Measurements from ENCODE around the gene RIMBP2.

Gene RIMBP2

DNA sequence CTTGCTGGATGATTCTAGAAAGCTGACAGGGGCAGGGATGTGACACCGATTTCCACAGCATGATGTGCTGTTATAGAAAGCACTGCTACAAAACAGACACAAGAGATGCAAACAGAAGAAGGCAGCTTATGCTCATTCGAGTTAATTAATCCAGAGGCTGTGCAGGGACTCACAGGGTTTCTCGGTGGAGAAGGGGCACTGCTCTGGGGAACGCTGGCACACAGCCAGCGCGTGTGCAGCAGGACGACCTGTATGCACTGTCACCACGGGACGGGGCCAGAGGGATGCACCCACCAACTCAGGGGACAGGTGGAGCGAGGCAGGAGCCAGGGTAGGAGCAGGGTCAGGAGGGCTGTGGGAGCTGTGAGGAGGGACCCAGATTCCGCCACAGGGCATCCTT is 143.5 kb downstream of the RIMBP2 start:
- ATAC-seq = no peak
- no peak for DNase-seq
- Mint-ChIP-seq H3K36me3 (ENCODE audit: low read depth) (no peaks in the 10 kb centered on the region), H3K4me3 (no peak overlapping the region), H3K4me1 (no peaks in the 10 kb centered on the region), H3K9me3 (no peaks in the 10 kb centered on the region), H3K27ac (no peak overlapping the region), H3K27me3 (no peaks in the 10 kb centered on the region)

GRCh38 chr12:130571734-130572133 is 144.4 kb downstream of the RIMBP2 start:
- DNase-seq (no peak), ATAC-seq (no peak)
- Mint-ChIP-seq H3K9me3 (no peaks in the 10 kb centered on the region), H3K4me1 (no peaks in the 10 kb centered on the region), H3K4me3 (no peak overlapping the region), H3K36me3 (ENCODE audit: low read depth) (no peaks in the 10 kb centered on the region), H3K27me3 (no peaks in the 10 kb centered on the region), H3K27ac (no peak overlapping the region)

DNA sequence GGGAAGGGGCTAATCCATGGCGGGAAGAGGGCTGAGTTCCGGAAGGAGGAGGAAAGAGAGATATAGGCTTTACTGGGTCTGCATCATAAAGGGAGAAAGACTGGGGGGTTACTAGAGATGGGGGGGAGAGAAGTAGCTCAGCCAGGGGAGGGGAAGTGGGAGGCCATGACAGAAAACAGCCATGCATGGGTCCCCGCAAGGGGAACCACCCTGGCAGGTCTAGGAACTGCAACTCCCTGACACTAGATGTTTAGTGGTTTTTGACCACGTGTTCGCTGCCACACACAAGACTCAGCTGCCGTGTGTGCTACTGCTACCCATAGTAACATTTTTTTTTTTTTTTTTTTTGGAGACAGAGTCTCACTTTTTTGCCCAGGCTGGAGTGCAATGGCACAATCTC is 145.0 kb downstream of the RIMBP2 start:
- no peak for ATAC-seq
- no peak overlapping the region for H3K4me3 Mint-ChIP-seq
- H3K36me3 Mint-ChIP-seq (ENCODE audit: low read depth) = no peaks in the 10 kb centered on the region

GRCh38 chr12:130569521-130569920 is 146.6 kb downstream of the RIMBP2 start:
- Mint-ChIP-seq H3K27me3 (no peaks in the 10 kb centered on the region), H3K4me1 (no peaks in the 10 kb centered on the region), H3K36me3 (ENCODE audit: low read depth) (no peaks in the 10 kb centered on the region), H3K4me3 (no peak overlapping the region), H3K9me3 (peaks cover 12% of the 10 kb centered on the region), H3K27ac (no peak overlapping the region)
- no peak for DNase-seq
- no peak for ATAC-seq

More for the DNA sequence above, 145.0 kb downstream of the RIMBP2 start:
- H3K27me3 Mint-ChIP-seq = no peaks in the 10 kb centered on the region
- no peaks in the 10 kb centered on the region for H3K4me1 Mint-ChIP-seq
- H3K27ac Mint-ChIP-seq = no peak overlapping the region
- H3K9me3 Mint-ChIP-seq = peaks cover 3% of the 10 kb centered on the region
- DNase-seq = no peak

GRCh38 chr12:130568501-130568900 is 147.6 kb downstream of the RIMBP2 start:
- DNase-seq (no peak), ATAC-seq (no peak)
- Mint-ChIP-seq H3K9me3 (peaks cover 12% of the 10 kb centered on the region), H3K4me1 (no peaks in the 10 kb centered on the region), H3K27me3 (no peaks in the 10 kb centered on the region), H3K4me3 (no peak overlapping the region), H3K27ac (no peak overlapping the region), H3K36me3 (ENCODE audit: low read depth) (no peaks in the 10 kb centered on the region)

- ATAC-seq (no peak), DNase-seq (no peak)
- Mint-ChIP-seq H3K27ac (no peak overlapping the region), H3K4me3 (no peak overlapping the region), H3K9me3 (peaks cover 12% of the 10 kb centered on the region), H3K36me3 (ENCODE audit: low read depth) (no peaks in the 10 kb centered on the region), H3K4me1 (no peaks in the 10 kb centered on the region), H3K27me3 (no peaks in the 10 kb centered on the region)
Measured at GRCh38 chr12:130568041-130568440, 148.1 kb downstream of the RIMBP2 start.

DNA sequence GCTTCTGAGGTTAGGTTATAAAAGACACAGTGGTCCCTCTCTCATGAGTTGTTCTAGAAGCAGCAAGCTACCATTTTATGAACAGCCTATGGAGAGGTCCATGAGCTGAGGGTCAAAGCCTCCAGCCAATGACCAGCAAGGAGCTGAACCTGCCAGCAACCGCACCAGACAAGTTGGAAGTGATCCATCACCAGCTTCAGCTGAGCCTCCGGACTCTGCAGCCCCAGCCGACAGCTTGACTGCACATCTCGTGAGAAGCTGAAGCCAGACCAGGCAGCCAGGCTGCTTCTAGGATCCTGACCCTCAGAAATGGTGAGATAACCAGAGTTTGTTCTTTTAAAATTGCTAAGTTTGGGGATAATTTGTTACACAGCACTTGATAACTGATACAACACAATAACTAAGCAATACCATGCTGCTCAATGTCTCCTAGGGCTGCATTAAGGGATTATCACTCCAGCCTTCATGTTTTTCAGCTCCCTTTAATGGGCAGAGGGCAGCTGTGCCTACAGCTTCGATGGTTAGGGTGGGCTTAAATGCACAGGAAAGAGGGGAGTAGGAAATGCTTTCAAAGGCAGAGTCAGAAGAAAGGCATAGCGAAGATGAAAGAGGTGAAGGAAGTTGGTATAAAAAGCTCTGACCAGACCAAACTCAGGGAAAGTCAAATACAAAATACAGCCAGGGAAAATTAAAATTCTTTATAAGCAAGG is 149.5 kb downstream of the RIMBP2 start:
- DNase-seq (no peak), ATAC-seq (no peak)
- Mint-ChIP-seq H3K36me3 (ENCODE audit: low read depth) (no peaks in the 10 kb centered on the region), H3K4me1 (no peaks in the 10 kb centered on the region), H3K27me3 (no peaks in the 10 kb centered on the region), H3K9me3 (peaks cover 12% of the 10 kb centered on the region), H3K27ac (no peak overlapping the region), H3K4me3 (no peak overlapping the region)

GRCh38 chr12:130565189-130565588 is 150.9 kb downstream of the RIMBP2 start:
- Mint-ChIP-seq H3K9me3 (peaks cover 12% of the 10 kb centered on the region), H3K4me3 (no peak overlapping the region), H3K36me3 (ENCODE audit: low read depth) (no peaks in the 10 kb centered on the region), H3K4me1 (no peaks in the 10 kb centered on the region), H3K27me3 (no peaks in the 10 kb centered on the region), H3K27ac (no peak overlapping the region)
- DNase-seq = no peak
- no peak for ATAC-seq

DNA sequence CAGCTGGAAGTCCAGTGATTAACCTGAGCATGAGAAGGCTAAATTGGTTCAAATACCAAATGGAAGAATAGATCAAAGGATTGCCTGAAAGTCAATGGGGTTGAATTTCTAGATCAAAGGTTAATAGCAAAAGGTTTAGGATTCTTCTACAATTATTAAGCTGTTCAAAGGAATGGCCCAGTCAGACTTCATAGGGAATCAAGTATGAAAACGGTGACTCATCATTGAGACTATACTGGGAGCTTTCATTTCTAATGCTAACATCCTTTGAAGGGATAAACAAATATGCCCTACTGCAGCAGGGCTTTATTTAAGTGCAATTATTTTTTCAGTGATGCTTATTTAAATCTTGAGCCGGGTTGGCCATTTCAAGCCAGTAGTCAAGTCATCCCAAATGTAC is 152.8 kb downstream of the RIMBP2 start:
- Mint-ChIP-seq H3K4me1 (no peaks in the 10 kb centered on the region), H3K4me3 (no peak overlapping the region), H3K9me3 (peaks cover 12% of the 10 kb centered on the region), H3K27me3 (no peaks in the 10 kb centered on the region), H3K27ac (no peak overlapping the region), H3K36me3 (ENCODE audit: low read depth) (no peaks in the 10 kb centered on the region)
- ATAC-seq (no peak), DNase-seq (no peak)

GRCh38 chr12:130562716-130563115 is 153.4 kb downstream of the RIMBP2 start:
- H3K36me3 Mint-ChIP-seq (ENCODE audit: low read depth) = no peaks in the 10 kb centered on the region
- H3K4me3 Mint-ChIP-seq = no peak overlapping the region
- H3K4me1 Mint-ChIP-seq = no peaks in the 10 kb centered on the region
- no peaks in the 10 kb centered on the region for H3K27me3 Mint-ChIP-seq
- DNase-seq = no peak
- H3K27ac Mint-ChIP-seq = no peak overlapping the region
- ATAC-seq = no peak
- peaks cover 12% of the 10 kb centered on the region for H3K9me3 Mint-ChIP-seq

DNA sequence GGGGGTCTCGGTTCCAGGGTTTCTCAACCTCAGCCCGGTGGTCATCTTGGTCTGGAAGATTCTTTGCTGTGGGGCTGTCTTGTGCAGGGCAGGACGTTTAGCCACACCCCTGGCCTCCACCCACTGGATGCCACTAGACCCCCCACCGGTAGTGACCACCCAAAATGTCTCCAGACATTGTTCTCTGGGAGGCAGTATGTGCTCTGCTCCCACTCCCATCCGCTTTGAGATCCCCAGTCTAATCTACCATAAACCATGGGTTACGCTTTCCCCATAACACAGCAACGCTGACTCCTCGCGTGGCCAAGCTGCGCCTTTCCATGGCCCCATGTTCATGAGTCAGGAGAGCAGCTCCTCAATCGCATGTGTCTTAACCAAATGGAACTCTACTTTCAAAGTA is 155.8 kb downstream of the RIMBP2 start:
- Mint-ChIP-seq H3K9me3 (peaks cover 2% of the 10 kb centered on the region), H3K27ac (no peak overlapping the region), H3K36me3 (ENCODE audit: low read depth) (no peaks in the 10 kb centered on the region), H3K4me3 (no peak overlapping the region), H3K4me1 (no peaks in the 10 kb centered on the region), H3K27me3 (no peaks in the 10 kb centered on the region)
- DNase-seq = no peak
- ATAC-seq = no peak

DNA sequence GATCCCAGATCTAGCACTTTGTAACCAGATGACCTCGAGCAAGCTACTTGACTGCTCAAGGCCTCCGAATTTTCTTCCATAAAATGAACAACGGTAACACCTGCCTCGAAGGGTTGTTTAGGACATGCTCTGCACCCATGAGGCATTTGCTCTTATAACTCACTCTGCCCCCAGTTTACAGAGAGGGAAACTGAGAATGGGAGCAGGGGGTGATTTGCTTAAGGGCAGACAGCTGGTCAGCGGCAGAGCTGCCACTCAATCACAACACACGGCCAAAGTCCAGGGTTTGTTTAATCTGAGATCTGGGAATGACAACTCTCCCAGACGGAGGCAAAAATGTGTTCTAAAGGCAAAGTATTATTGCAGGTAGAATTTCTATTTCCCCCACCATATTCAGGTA is 156.3 kb downstream of the RIMBP2 start:
- ATAC-seq = no peak
- H3K4me1 Mint-ChIP-seq = no peaks in the 10 kb centered on the region

GRCh38 chr12:130557886-130558765 is 158.0 kb downstream of the RIMBP2 start:
- no peak overlapping the region for H3K4me3 Mint-ChIP-seq
- DNase-seq (no peak), ATAC-seq (no peak)
- H3K4me1 Mint-ChIP-seq = no peaks in the 10 kb centered on the region
- H3K27ac Mint-ChIP-seq = no peak overlapping the region
- no peaks in the 10 kb centered on the region for H3K36me3 Mint-ChIP-seq (ENCODE audit: low read depth)
- H3K27me3 Mint-ChIP-seq = no peaks in the 10 kb centered on the region
- no peaks in the 10 kb centered on the region for H3K9me3 Mint-ChIP-seq

More for the DNA sequence above, 156.3 kb downstream of the RIMBP2 start:
- Mint-ChIP-seq H3K27ac (no peak overlapping the region), H3K36me3 (ENCODE audit: low read depth) (no peaks in the 10 kb centered on the region), H3K27me3 (no peaks in the 10 kb centered on the region), H3K4me3 (no peak overlapping the region), H3K9me3 (no peaks in the 10 kb centered on the region)
- no peak for DNase-seq

DNA sequence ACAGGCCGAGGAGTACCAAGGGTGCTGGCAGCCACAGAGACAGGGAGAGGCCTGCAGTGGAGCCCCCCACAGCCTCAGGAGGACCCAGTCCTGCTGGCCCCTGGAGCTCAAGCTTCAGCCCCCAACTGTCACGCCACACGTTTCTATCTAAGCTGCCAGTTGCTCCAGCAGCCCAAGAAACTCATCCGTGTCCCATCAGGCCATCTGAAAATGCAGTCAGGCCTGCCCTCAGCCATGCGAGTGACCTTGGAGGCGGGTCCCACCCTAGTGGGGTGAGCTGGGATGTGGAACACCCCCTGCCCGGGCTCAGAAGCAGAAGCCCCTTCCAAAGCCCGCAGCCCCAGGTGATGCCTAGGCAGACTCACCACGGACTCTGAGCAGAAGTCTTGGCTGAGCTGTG is 158.9 kb downstream of the RIMBP2 start:
- Mint-ChIP-seq H3K9me3 (peaks cover 4% of the 10 kb centered on the region), H3K4me1 (no peaks in the 10 kb centered on the region), H3K4me3 (no peak overlapping the region), H3K36me3 (ENCODE audit: low read depth) (no peaks in the 10 kb centered on the region), H3K27ac (no peak overlapping the region), H3K27me3 (no peaks in the 10 kb centered on the region)
- ATAC-seq = no peak
- no peak for DNase-seq

DNA sequence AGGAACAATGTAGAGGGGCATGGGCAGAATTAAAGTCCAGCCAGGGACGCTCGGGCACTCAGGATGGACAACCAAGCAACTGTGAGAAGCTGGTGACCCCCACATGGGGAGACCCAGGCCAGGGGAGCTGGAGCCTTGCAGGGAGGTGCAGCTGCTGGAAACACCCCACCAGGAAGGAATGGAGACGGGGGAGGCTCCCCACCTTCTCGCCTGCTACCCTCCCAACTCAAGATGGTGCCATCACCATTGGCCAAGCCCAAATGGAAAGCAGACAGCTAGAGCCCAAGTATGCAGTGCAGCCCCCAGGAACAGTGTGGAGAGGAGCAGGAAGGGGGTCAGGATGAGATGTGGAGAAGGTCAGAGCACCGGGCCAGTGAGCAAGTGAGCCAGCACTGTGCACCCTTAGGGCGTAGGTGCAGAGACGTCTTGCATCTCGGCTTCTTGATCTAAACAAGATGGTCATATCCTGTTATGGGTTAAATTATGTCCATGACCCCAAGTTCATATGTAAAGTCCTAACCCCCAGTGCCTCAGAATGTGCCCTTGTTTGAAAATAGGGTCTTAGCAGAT is 159.5 kb downstream of the RIMBP2 start:
- DNase-seq = no peak
- no peaks in the 10 kb centered on the region for H3K27me3 Mint-ChIP-seq
- ATAC-seq = no peak
- peaks cover 8% of the 10 kb centered on the region for H3K9me3 Mint-ChIP-seq
- H3K36me3 Mint-ChIP-seq (ENCODE audit: low read depth) = no peaks in the 10 kb centered on the region
- no peak overlapping the region for H3K27ac Mint-ChIP-seq
- no peaks in the 10 kb centered on the region for H3K4me1 Mint-ChIP-seq
- no peak overlapping the region for H3K4me3 Mint-ChIP-seq

All from activated naive CD8-positive, alpha-beta T cell treated with anti-CD3 and anti-CD28 coated beads, Interleukin-2, amount 50 U/mL, for 24 hours (primary cell).